Measurements from ENCODE around the gene FOXN1.

Gene FOXN1

DNA sequence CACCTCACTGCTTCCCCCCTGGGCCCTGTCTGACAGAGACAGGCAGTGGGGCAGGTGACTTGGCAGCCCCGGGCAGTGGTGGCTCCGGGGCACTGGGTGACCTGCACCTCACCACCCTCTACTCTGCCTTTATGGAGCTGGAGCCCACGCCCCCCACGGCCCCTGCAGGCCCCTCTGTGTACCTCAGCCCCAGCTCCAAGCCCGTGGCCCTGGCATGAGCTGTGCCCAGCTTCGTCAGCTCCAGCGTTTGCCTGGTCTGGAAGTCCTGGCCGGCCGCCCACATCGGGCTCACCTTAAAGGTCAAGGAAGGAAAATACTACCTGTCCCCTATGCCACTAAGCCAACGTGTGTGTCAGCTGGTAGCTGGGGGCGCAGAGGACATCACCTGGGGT lies 31.1 kb downstream of the FOXN1 start:
- no peaks in the 10 kb centered on the region for H3K36me3 ChIP-seq
- no peaks in the 10 kb centered on the region for H3K9me3 ChIP-seq
- TF ChIP-seq, protein P1, sequence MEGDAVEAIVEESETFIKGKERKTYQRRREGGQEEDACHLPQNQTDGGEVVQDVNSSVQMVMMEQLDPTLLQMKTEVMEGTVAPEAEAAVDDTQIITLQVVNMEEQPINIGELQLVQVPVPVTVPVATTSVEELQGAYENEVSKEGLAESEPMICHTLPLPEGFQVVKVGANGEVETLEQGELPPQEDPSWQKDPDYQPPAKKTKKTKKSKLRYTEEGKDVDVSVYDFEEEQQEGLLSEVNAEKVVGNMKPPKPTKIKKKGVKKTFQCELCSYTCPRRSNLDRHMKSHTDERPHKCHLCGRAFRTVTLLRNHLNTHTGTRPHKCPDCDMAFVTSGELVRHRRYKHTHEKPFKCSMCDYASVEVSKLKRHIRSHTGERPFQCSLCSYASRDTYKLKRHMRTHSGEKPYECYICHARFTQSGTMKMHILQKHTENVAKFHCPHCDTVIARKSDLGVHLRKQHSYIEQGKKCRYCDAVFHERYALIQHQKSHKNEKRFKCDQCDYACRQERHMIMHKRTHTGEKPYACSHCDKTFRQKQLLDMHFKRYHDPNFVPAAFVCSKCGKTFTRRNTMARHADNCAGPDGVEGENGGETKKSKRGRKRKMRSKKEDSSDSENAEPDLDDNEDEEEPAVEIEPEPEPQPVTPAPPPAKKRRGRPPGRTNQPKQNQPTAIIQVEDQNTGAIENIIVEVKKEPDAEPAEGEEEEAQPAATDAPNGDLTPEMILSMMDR (IDR thresholded peaks at IDR 0.05): no peak
- no peak overlapping the region for H3K27ac ChIP-seq
- H3K4me3 ChIP-seq (ENCODE audit: low read depth in 1 of 2, low read length in 1 of 2): no peak overlapping the region
- no peaks in the 10 kb centered on the region for H3K27me3 ChIP-seq
- no peaks in the 10 kb centered on the region for H3K4me1 ChIP-seq (ENCODE audit: control insufficient read depth in 1 of 2, insufficient read depth in 1 of 2, low read depth in 1 of 2, low read length in 1 of 2)

DNA sequence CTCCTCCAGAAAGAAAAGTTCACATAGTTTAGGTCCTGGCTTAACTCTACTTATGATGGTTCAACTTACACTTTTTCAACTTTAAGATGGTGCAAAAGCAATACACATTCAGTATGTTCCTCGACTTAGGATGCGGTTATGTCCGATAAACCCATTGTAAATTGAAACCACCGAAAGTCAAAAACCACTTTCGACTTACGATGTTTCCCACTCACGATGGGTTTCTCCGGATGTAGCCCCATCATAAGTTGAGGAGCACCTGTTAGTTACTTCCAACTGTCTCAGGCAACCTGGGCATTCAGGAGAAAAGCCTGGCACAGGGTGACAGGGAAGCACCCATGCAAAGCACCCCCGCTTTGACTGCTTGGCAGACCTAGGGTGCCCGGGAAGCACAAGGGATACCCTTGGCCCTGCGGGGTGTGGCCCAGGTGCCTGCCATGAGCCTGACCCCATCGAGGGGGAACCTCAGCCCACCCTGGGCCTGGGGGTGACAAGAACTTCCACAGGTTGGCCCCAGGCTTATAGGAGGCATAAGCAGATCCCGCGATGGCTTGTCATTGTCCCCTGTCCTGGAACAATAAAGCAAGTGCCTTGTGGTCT lies 32.2 kb downstream of the FOXN1 start:
- Histone ChIP-seq H3K27me3 (no peaks in the 10 kb centered on the region), H3K36me3 (no peaks in the 10 kb centered on the region), H3K27ac (no peak overlapping the region), H3K4me1 (ENCODE audit: control insufficient read depth in 1 of 2, insufficient read depth in 1 of 2, low read depth in 1 of 2, low read length in 1 of 2) (no peaks in the 10 kb centered on the region), H3K4me3 (ENCODE audit: low read depth in 1 of 2, low read length in 1 of 2) (no peak overlapping the region), H3K9me3 (no peaks in the 10 kb centered on the region)
- TF ChIP-seq, protein P1 (IDR thresholded peaks at IDR 0.05): no peak

DNA sequence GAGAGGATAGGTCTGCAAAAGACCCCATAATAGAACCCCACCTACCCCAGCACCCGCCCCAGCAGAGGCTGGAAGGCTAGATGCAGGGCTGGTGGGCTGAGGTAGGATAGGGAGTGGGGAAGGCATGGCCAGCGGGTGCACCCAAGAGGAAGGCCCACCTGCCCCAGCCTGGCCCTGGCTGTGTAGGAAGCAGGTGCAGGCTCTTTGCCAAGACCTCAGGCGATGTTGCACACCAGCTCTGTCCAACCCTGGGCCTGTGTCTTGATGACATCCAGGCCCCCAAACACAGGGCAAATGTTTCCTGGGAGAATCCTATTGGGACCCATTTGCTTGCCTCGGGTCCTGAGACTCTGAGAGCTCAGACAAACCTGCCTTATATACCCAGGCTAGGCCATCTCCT lies 34.1 kb downstream of the FOXN1 start:
- H3K4me3 ChIP-seq (ENCODE audit: low read depth in 1 of 2, low read length in 1 of 2): no peak overlapping the region
- no peaks in the 10 kb centered on the region for H3K36me3 ChIP-seq
- H3K4me1 ChIP-seq (ENCODE audit: control insufficient read depth in 1 of 2, insufficient read depth in 1 of 2, low read depth in 1 of 2, low read length in 1 of 2): no peaks in the 10 kb centered on the region
- H3K27ac ChIP-seq: no peak overlapping the region
- no peaks in the 10 kb centered on the region for H3K27me3 ChIP-seq
- TF ChIP-seq, protein P1 (IDR thresholded peaks at IDR 0.05): no peak
- no peaks in the 10 kb centered on the region for H3K9me3 ChIP-seq

DNA sequence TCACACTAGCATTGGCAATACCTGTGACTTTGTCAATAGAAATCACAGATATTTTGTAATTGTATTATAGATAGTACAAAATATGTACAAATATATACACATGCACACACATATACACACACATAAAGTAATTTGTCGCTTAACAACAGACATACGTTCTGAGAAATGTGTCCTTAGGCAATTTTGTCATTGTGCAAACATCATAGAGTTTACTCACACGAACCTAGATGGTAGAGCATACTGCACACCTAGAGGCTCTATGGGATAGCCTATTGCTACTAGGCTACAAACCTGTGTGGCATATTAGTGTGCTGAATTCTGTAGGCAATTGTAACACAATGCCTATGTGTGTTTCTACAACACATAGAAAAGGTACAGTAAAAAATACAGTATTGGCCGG lies 35.3 kb downstream of the FOXN1 start:
- TF ChIP-seq, protein P1 (IDR thresholded peaks at IDR 0.05): no peak

DNA sequence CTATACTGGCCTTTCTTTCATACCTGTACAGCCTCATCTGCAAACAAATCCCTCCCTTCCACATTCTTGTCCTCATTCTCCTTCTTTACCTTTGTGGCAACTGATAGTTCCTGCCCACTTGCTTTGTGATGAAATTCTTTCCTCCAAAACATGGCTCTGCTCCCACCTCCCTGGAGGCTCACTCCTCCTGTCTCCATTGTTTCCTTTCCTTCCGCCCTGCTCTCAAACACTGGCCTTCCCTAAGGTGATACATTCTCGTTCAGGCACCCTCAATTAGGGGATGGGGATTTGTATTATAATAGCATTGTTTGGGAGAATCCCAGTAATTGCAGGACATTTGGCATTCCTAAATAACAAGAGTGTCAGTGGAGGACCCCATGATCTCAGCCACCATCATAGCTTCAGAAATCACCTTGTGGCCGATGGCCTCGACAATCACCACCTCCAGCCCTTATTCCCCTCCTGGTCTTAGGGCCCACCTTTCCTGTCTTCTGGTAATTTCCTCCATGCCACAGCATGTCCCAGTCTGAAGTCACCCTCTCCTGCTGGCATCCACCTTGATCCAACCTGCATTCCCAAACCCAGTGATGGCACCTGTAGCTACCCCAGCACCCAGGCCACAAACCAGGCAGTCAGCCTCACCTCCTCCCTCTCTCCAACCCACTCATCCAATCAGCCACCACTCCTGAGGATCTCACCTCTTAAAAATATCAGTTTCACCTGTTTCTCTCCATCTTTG lies 38.4 kb downstream of the FOXN1 start:
- H3K4me1 ChIP-seq (ENCODE audit: control insufficient read depth in 1 of 2, insufficient read depth in 1 of 2, low read depth in 1 of 2, low read length in 1 of 2): peaks cover 31 to 32% of the 10 kb centered on the region in 2 experiments
- H3K36me3 ChIP-seq: peaks cover 20% of the 10 kb centered on the region
- TF ChIP-seq, protein P1 (IDR thresholded peaks at IDR 0.05): no peak
- no peaks in the 10 kb centered on the region for H3K27me3 ChIP-seq
- H3K27ac ChIP-seq: no peak overlapping the region
- H3K4me3 ChIP-seq (ENCODE audit: low read depth in 1 of 2, low read length in 1 of 2): no peak overlapping the region
- H3K9me3 ChIP-seq: no peaks in the 10 kb centered on the region

More for the DNA sequence above, 35.3 kb downstream of the FOXN1 start:
- H3K4me1 ChIP-seq (ENCODE audit: control insufficient read depth in 1 of 2, insufficient read depth in 1 of 2, low read depth in 1 of 2, low read length in 1 of 2): peaks cover 0 to 1% of the 10 kb centered on the region in 2 experiments
- no peak overlapping the region for H3K4me3 ChIP-seq (ENCODE audit: low read depth in 1 of 2, low read length in 1 of 2)
- H3K27me3 ChIP-seq: no peaks in the 10 kb centered on the region
- H3K9me3 ChIP-seq: no peaks in the 10 kb centered on the region
- H3K27ac ChIP-seq: no peak overlapping the region
- H3K36me3 ChIP-seq: peaks cover 7% of the 10 kb centered on the region
